HCT116 (cell line): ENCODE measurements around the gene TEX101. TPM values are rescaled to one million over a fixed set of nuclear protein-coding genes. Genes with fewer than 3 reads are reported as not detected.

ENCODE experiments used
- ATAC-seq: fragments of 200-7000 bp; cut with Tn5 transposase; 2 replicates; pipeline ENCODE4 v1.9.1; 2020; ENCODE audit warnings: mild to moderate bottlenecking, moderate library complexity
- BruUV-seq: library from RNA; stranded (reverse); fragments of 400-500 nt; replicated peaks from 2 replicates; lab custom pipeline; 2021; lab: Mats Ljungman, UMichigan
- CTCF ChIA-PET: fragments of 300-600 bp; sonication (Branson Sonifier 250); formaldehyde crosslinking; loops from one replicate; lab custom pipeline; 2021; ENCODE audit warnings: antibody characterized with exemption; lab: Charles Lee
- POLR2A ChIA-PET: fragments of 300-600, 350-600 bp; sonication (Branson Sonifier 250); formaldehyde crosslinking; loops from one replicate; lab custom pipeline; 2021; ENCODE audit warnings: antibody characterized with exemption; lab: Charles Lee
- RAD21 ChIA-PET, 2 experiments: fragments of 300-600 bp; sonication (Branson Sonifier 250); formaldehyde crosslinking; loops; one replicate each; lab custom pipeline; 2023; ENCODE audit warnings: low total read pairs in 2 of 2; ENCODE audit not compliant: uncharacterized antibody in 2 of 2, unreplicated experiment in 2 of 2, low non-redundant PET in 1 of 2; lab: Charles Lee
- DNase-seq: peaks from one replicate; pipeline ENCODE4 v3.0.0-alpha.2; 2010; ENCODE audit warnings: low read depth, low spot score
- H2AFZ ChIP-seq: fragments of 200-600 bp; shearing (Covaris generic), sonication (generic); 2 replicates; pipeline ENCODE4 v1.6.1; 2017; ENCODE audit warnings: low read depth, mixed run types, mixed read lengths, antibody characterized with exemption, low read length; ENCODE audit not compliant: poor library complexity, severe bottlenecking
- H3K27ac ChIP-seq: 2 replicates; pipeline ENCODE4 v1.5.1; 2012; ENCODE audit warnings: low read depth, low read length
- H3K27me3 ChIP-seq: fragments of 200-600 bp; sonication (generic); 2 replicates; pipeline ENCODE4 v1.6.1; 2016; ENCODE audit warnings: mixed run types, low read length, mixed read lengths; ENCODE audit not compliant: insufficient read depth
- H3K36me3 ChIP-seq, 2 experiments: fragments of 200-500 bp in 1 of 2; fragments of 200-600 bp in 1 of 2; sonication (Bioruptor generic) in 1 of 2; sonication (generic) in 1 of 2; 2 replicates each; pipeline versions ENCODE4 v1.5.1 to v1.6.1; 2014 to 2016; ENCODE audit warnings: low read length in 2 of 2, inconsistent platforms in 1 of 2, mixed read lengths in 1 of 2, mixed run types in 1 of 2; ENCODE audit not compliant: insufficient read depth in 2 of 2, control insufficient read depth in 1 of 2
- H3K4me1 ChIP-seq, 2 experiments: fragments of 200-600 bp in 1 of 2; sonication (generic) in 1 of 2; 2 replicates each; pipeline versions ENCODE4 v1.5.1 to v1.6.1; 2012 to 2017; ENCODE audit warnings: low read length in 2 of 2, inconsistent platforms in 1 of 2, mild to moderate bottlenecking in 1 of 2, mixed read lengths in 1 of 2, mixed run types in 1 of 2, moderate library complexity in 1 of 2; ENCODE audit not compliant: insufficient read depth in 2 of 2, control insufficient read depth in 1 of 2
- H3K4me2 ChIP-seq: fragments of 200-600 bp; sonication (generic); 2 replicates; pipeline ENCODE4 v1.6.1; 2017; ENCODE audit warnings: mixed run types, low read length, mixed read lengths
- H3K4me3 ChIP-seq, 2 experiments: fragments of 200-600 bp in 1 of 2; sonication (generic) in 1 of 2; replicated peaks in 1 of 2; 2 replicates each; pipeline ENCODE4 v1.5.1; 2011 to 2016; ENCODE audit warnings: low read length in 2 of 2, control low read depth in 1 of 2, low read depth in 1 of 2, mild to moderate bottlenecking in 1 of 2, mixed read lengths in 1 of 2, mixed run types in 1 of 2
- H3K79me2 ChIP-seq: fragments of 200-600 bp; sonication (generic); 2 replicates; pipeline ENCODE4 v1.6.1; 2017; ENCODE audit warnings: mild to moderate bottlenecking, mixed run types, low read length, moderate library complexity, mixed read lengths; ENCODE audit not compliant: insufficient read depth
- H3K9ac ChIP-seq: fragments of 200-600 bp; sonication (generic); 2 replicates; pipeline ENCODE4 v1.6.1; 2016; ENCODE audit warnings: low read length, mixed read lengths
- H3K9me2 ChIP-seq: fragments of 200-600 bp; sonication (generic), shearing (Covaris generic); 2 replicates; pipeline ENCODE4 v1.6.1; 2017; ENCODE audit warnings: mixed run types, mild to moderate bottlenecking, moderate library complexity; ENCODE audit not compliant: insufficient read depth
- H3K9me3 ChIP-seq, 2 experiments: fragments of 200-500 bp in 1 of 2; fragments of 200-600 bp in 1 of 2; sonication (Bioruptor generic) in 1 of 2; sonication (generic) in 1 of 2; 2 replicates each; pipeline ENCODE4 v1.6.1; 2014 to 2017; ENCODE audit warnings: low read length in 2 of 2, mixed read lengths in 2 of 2, inconsistent platforms in 1 of 2, low read depth in 1 of 2, mild to moderate bottlenecking in 1 of 2, mixed run types in 1 of 2, moderate library complexity in 1 of 2; ENCODE audit not compliant: control insufficient read depth in 1 of 2, insufficient read depth in 1 of 2
- H4K20me1 ChIP-seq: fragments of 200-600 bp; sonication (generic), shearing (Covaris generic); 2 replicates; pipeline ENCODE4 v1.6.1; 2017; ENCODE audit warnings: mixed run types, mild to moderate bottlenecking, moderate library complexity; ENCODE audit not compliant: insufficient read depth
- CBX3 ChIP-seq: IDR thresholded peaks from 2 replicates; pipeline ENCODE4 v1.6.1; 2012; ENCODE audit warnings: low read depth
- CEBPB ChIP-seq: IDR thresholded peaks from 2 replicates; pipeline ENCODE4 v1.6.1; 2012; ENCODE audit warnings: low read depth
- ELF1 ChIP-seq: IDR thresholded peaks from 2 replicates; pipeline ENCODE4 v1.6.1; 2012; ENCODE audit warnings: low read depth, borderline replicate concordance
- EZH2phosphoT487 ChIP-seq: fragments of 200-600 bp; IDR thresholded peaks from 2 replicates; pipeline ENCODE4 v1.6.1; 2018; ENCODE audit warnings: antibody characterized with exemption, borderline replicate concordance
- FOSL1 ChIP-seq: IDR thresholded peaks from 2 replicates; pipeline ENCODE4 v1.6.1; 2012; ENCODE audit warnings: low read depth
- TCF7L2 ChIP-seq: IDR thresholded peaks from 2 replicates; pipeline ENCODE4 v1.7.0; 2011; ENCODE audit warnings: borderline replicate concordance, inconsistent platforms; ENCODE audit not compliant: insufficient read depth, insufficient read length; ENCODE audit errors: extremely low read depth
- YY1 ChIP-seq: IDR thresholded peaks from 2 replicates; pipeline ENCODE4 v1.6.1; 2011; ENCODE audit warnings: low read length, low read depth, moderate library complexity, mild to moderate bottlenecking; ENCODE audit not compliant: insufficient replicate concordance; ENCODE audit errors: extremely low read depth
- ZNF274 ChIP-seq: fragments of 200-500 bp; sonication (Bioruptor generic); IDR thresholded peaks from 2 replicates; pipeline ENCODE4 v1.6.1; 2014; ENCODE audit warnings: mild to moderate bottlenecking, low read depth, low read length, inconsistent platforms
- intact Hi-C: fragments of 100-400 bp; cut with micrococcal nuclease; formaldehyde crosslinking; loops from 2 replicates; pipeline ENCODE4 v1.10.0; 2022
- total RNA-seq: library from RNA; stranded (reverse); gene quantifications from one replicate; pipeline ENCODE4 v1.2.1, GENCODE V29; 2021; ENCODE audit not compliant: unreplicated experiment
- TF ChIP-seq, protein P1 (sequence below): IDR thresholded peaks from 2 replicates; pipeline ENCODE4 v1.6.1; 2012

The TEX101 gene
- total RNA-seq, 1 experiment from 2014 or later, result not detected

DNA sequence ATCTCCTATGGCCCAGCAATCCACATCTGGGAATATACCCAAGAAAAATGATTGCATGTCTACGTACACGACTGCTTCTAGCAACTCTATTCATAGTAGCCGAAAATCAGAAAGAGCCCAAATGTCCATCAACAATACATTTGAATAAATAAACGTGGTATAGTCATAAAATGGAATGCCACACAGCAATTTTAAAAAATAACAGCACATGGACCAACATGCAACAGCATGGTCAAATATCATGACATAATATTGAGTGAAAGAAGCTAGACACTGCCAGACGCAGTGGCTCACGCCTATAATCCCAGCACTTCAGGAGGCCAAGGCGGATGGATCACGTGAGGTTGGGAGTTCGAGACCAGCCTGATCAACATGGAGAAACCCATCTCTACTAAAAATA is 16.3 kb downstream of the TEX101 start:
- POLR2A ChIA-PET, result no interaction called here
- Histone ChIP-seq H3K9me2 (no peaks in the 10 kb centered on the region), H3K27ac (no peak overlapping the region), H3K9me3 (no peaks in the 10 kb centered on the region), H3K9ac (no peak overlapping the region), H3K79me2 (no peaks in the 10 kb centered on the region), H2AFZ (no peak overlapping the region), H3K36me3 (no peaks in the 10 kb centered on the region), H4K20me1 (no peaks in the 10 kb centered on the region), H3K27me3 (no peaks in the 10 kb centered on the region), H3K4me3 (no peak overlapping the region), H3K4me1 (peaks cover 4 to 18% of the 10 kb centered on the region in 2 experiments), H3K4me2 (no peak overlapping the region)
- no TSS peak for BruUV-seq
- RAD21 ChIA-PET, result no interaction called here
- intact Hi-C loops, result loop anchor here (5.0 to 10.0 kb wide), 3 partner anchors 161 to 514 kb away; no protein-coding TSS in a partner anchor
- no peak for TF ChIP-seq CBX3
- CTCF ChIA-PET, result interaction anchor here (1.0 to 2.2 kb wide), 2 partner anchors 88 kb away, joined by 3 to 22 read pairs; no protein-coding TSS in a partner anchor
- DNase-seq, result no peak
- no peak for ATAC-seq

DNA sequence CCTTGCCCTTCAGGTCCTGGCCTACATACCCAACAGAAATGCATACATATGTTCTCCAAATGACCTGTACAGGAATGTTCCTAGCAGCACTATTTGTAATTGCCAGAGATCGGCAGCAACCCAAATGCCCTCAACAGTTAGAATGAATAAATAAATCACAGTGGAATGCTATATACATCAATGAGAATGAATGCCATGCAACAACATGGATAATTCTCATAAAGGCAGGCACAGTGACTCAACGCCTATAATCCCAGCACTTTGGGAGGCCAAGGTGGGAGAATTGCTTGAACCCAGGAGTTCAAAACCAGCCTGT is 18.6 kb downstream of the TEX101 start:
- ATAC-seq (no peak), DNase-seq (no peak)
- no peaks in the 10 kb centered on the region for H3K27me3 ChIP-seq
- H3K4me1 ChIP-seq, result peaks cover 0 to 18% of the 10 kb centered on the region in 2 experiments; a peak in 2 of 4 replicates
- no peak overlapping the region for H3K27ac ChIP-seq
- H3K79me2 ChIP-seq, result no peaks in the 10 kb centered on the region
- H3K9ac ChIP-seq, result no peak overlapping the region
- intact Hi-C loops, result loop anchor here (1.0 to 10.0 kb wide), 4 partner anchors 86 to 511 kb away; no protein-coding TSS in a partner anchor
- ChIA-PET POLR2A (interaction anchor here (1.1 kb wide), 1 partner anchor 85 kb away, joined by 4 read pairs; no protein-coding TSS in a partner anchor), RAD21 (interaction anchor here (0.9 to 1.2 kb wide), 3 partner anchors 86 to 161 kb away, joined by 3 to 5 read pairs (median 4); no protein-coding TSS in a partner anchor), CTCF (interaction anchor here (0.7 to 2.2 kb wide), 5 partner anchors 11 to 86 kb away, joined by 4 to 22 read pairs (median 9); no protein-coding TSS in a partner anchor)
- no peaks in the 10 kb centered on the region for H4K20me1 ChIP-seq
- no peak overlapping the region for H3K4me3 ChIP-seq
- TF ChIP-seq CEBPB (no peak), EZH2phosphoT487 (no peak), ZNF274 (no peak), FOSL1 (no peak), ELF1 (no peak), TCF7L2 (no peak), CBX3 (no peak), YY1 (no peak)
- TF ChIP-seq, protein P1, sequence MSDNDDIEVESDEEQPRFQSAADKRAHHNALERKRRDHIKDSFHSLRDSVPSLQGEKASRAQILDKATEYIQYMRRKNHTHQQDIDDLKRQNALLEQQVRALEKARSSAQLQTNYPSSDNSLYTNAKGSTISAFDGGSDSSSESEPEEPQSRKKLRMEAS, result no peak
- H3K4me2 ChIP-seq, result 0 out of 2 replicates have a peak overlapping the region, but pooled peaks have one; percentile 15
- H3K9me3 ChIP-seq, result no peaks in the 10 kb centered on the region
- no TSS peak for BruUV-seq
- H3K36me3 ChIP-seq, result no peaks in the 10 kb centered on the region
- H2AFZ ChIP-seq, result peak overlapping the region; percentile 60
- no peaks in the 10 kb centered on the region for H3K9me2 ChIP-seq
